ENCODE data around the gene ZNF606.
"Not testable (repeated sequence)": the region's sequence is repeated elsewhere in the genome, so short reads cannot be mapped to it uniquely, and the experiment has no call there.

Gene ZNF606

DNA sequence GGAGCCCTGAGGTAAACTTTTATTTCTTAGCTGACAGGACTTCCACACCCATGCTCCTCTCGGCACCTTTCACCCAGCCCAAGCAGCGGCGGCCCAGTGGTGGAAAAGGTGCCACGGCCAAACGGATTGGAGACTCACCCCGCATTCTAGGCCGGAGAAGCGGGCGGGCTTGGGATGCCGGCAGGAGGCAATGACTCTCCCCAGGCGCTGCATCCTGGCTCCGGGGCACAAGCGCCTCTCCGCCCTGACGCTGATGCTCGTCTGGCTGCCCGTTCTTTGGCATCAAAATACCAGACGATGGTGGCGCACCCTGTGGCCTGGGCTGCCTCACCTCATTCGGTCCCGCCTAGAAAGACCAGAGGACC, 6.7 kb upstream of the ZNF606 start:
- no peaks in the 10 kb centered on the region for H3K27me3 ChIP-seq (ENCODE audit: low read depth, low read length)
- peaks cover 0 to 10% of the 10 kb centered on the region in 2 donors for H3K4me1 ChIP-seq (ENCODE audit: control insufficient read depth in 1 of 2, insufficient read depth in 2 of 2, low read length in 2 of 2)
- H3K4me3 ChIP-seq (ENCODE audit: low read depth in 1 of 2, low read length in 2 of 2), result peak overlapping the region; percentile 63 to 65
- peaks cover 13 to 76% of the 10 kb centered on the region in 2 donors for H3K9me3 ChIP-seq (ENCODE audit: control insufficient read depth in 1 of 2, low read length in 2 of 2)
- H3K27ac ChIP-seq (ENCODE audit: low read length), result no peak overlapping the region
- peaks cover 10 to 33% of the 10 kb centered on the region in 2 donors for H3K36me3 ChIP-seq (ENCODE audit: control insufficient read depth in 1 of 2, insufficient read depth in 2 of 2, low read length in 2 of 2)

DNA sequence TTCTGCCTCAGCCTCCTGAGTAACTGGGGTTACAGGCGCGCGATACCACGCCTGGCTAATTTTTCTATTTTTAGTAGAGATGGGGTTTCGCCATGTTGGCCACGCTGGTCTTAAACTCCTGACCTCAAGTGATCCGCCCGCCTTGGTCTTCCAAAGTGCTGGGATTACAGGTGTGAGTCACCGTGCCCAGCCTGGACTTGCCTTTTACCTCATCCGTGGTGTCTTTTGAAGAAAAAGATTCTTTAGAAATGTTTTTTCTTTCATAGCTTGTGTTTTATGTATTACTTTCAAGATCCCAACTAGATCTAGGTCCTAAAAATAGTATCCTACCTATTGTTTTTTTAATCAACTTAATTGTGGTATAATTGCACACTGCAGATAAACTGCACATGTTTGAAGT, 6.3 kb upstream of the ZNF606 start:
- Histone ChIP-seq H3K4me1 (ENCODE audit: control insufficient read depth in 1 of 2, insufficient read depth in 2 of 2, low read length in 2 of 2) (peaks cover 0 to 13% of the 10 kb centered on the region in 2 donors), H3K9me3 (ENCODE audit: control insufficient read depth in 1 of 2, low read length in 2 of 2) (peaks cover 16 to 80% of the 10 kb centered on the region in 2 donors), H3K36me3 (ENCODE audit: control insufficient read depth in 1 of 2, insufficient read depth in 2 of 2, low read length in 2 of 2) (peaks cover 10 to 37% of the 10 kb centered on the region in 2 donors), H3K4me3 (ENCODE audit: low read depth in 1 of 2, low read length in 2 of 2) (peak overlapping the region in 1 of 2 donors; percentile 63)
- not testable (repeated sequence) for H3K27me3 ChIP-seq (ENCODE audit: low read depth, low read length); H3K27ac ChIP-seq (ENCODE audit: low read length)

DNA sequence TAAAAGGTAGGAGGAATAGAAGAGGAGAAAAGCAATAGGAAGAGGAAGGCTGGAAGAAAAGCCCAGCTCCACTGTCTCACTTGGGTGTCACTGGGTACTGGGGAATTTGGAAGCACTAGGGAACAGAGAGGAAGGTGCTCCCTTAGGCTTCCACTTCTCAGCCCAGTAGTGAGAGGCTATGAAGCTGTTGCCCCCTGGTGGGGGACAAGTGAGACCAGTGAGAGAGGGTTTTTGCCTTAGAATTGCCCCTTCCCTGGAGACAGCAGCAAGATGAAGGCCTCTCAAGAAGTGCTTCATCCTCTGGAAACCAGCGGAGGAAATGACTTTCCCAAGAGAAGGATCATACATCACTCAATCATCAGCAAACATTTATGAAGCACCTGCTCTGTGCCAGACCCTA, 4.7 kb upstream of the ZNF606 start:
- no peak overlapping the region for H3K27ac ChIP-seq (ENCODE audit: low read length)
- peaks cover 17 to 71% of the 10 kb centered on the region in 2 donors for H3K9me3 ChIP-seq (ENCODE audit: control insufficient read depth in 1 of 2, low read length in 2 of 2)
- peak overlapping the region in 1 of 2 donors; percentile 97 for H3K4me3 ChIP-seq (ENCODE audit: low read depth in 1 of 2, low read length in 2 of 2)
- H3K36me3 ChIP-seq (ENCODE audit: control insufficient read depth in 1 of 2, insufficient read depth in 2 of 2, low read length in 2 of 2), result peaks cover 10 to 41% of the 10 kb centered on the region in 2 donors
- H3K27me3 ChIP-seq (ENCODE audit: low read depth, low read length), result no peaks in the 10 kb centered on the region
- H3K4me1 ChIP-seq (ENCODE audit: control insufficient read depth in 1 of 2, insufficient read depth in 2 of 2, low read length in 2 of 2), result peaks cover 0 to 18% of the 10 kb centered on the region in 2 donors

DNA sequence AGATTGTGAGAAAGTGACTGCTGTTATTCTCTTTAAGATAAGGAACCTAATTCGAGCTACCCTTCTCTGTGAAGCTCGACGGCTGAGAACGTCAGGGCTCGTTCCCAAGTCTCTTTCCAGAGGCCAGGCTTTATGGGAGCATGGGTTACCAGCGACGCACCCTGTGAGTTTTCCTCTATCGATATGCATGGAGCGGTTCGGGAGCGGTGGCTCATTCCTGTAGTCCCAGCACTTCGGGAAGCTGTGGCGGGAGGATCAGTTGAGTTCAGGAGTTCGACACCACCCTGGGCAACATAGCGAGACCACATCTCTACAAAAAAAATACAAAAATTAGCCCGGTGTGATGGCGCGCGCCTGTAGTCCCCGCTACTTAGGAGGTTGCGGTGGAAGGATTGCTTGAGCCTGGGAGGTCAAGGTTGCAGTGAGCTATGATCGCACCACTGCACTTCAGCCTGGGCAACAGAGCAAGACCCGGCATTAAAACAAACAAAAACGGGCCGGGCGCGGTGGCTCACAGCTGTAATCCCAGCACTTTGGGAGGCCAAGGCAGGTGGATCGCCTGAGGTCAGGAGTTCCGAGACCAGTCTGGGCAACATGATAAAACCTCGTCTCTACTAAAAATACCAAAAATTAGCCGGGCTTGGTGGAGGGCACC, 681 bp upstream of the ZNF606 start:
- Histone ChIP-seq H3K27me3 (ENCODE audit: low read depth, low read length) (no peaks in the 10 kb centered on the region), H3K27ac (ENCODE audit: low read length) (peak overlapping the region; percentile 27), H3K4me3 (ENCODE audit: low read depth in 1 of 2, low read length in 2 of 2) (peak overlapping the region; percentile 94 to 97), H3K4me1 (ENCODE audit: control insufficient read depth in 1 of 2, insufficient read depth in 2 of 2, low read length in 2 of 2) (peaks cover 6 to 19% of the 10 kb centered on the region in 2 donors), H3K36me3 (ENCODE audit: control insufficient read depth in 1 of 2, insufficient read depth in 2 of 2, low read length in 2 of 2) (peaks cover 30 to 71% of the 10 kb centered on the region in 2 donors), H3K9me3 (ENCODE audit: control insufficient read depth in 1 of 2, low read length in 2 of 2) (peaks cover 24 to 56% of the 10 kb centered on the region in 2 donors)

DNA sequence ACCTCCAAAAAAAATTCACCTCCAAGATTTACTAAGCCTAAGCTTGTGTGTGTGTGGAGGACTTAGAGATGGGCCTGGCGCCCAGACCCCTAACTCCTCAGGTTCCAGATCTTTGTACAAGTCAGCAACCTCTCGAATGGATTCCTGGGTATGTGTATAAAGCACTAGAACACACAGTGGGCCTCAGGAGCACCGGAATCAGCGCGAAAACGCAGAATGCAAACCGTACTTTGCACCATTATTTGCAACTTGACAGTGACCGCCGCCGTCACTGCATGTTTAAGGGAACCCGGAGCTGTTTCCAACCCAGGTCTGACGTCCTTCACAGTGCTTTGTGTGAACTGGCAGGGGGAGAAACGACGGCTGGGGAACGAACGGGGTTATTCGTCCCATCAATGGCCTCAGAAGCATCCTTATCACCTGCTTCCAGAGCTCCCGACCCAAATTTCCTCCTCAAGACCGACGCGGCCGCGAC, 688 bp downstream of the ZNF606 start:
- Histone ChIP-seq H3K4me3 (ENCODE audit: low read depth in 1 of 2, low read length in 2 of 2) (peak overlapping the region; percentile 94 to 97), H3K27me3 (ENCODE audit: low read depth, low read length) (no peaks in the 10 kb centered on the region), H3K9me3 (ENCODE audit: control insufficient read depth in 1 of 2, low read length in 2 of 2) (peaks cover 24 to 54% of the 10 kb centered on the region in 2 donors), H3K27ac (ENCODE audit: low read length) (peak overlapping the region; percentile 27), H3K4me1 (ENCODE audit: control insufficient read depth in 1 of 2, insufficient read depth in 2 of 2, low read length in 2 of 2) (peaks cover 6 to 19% of the 10 kb centered on the region in 2 donors), H3K36me3 (ENCODE audit: control insufficient read depth in 1 of 2, insufficient read depth in 2 of 2, low read length in 2 of 2) (peaks cover 36 to 79% of the 10 kb centered on the region in 2 donors)

GRCh38 chr19:58000677-58001076, 1.9 kb downstream of the ZNF606 start:
- Histone ChIP-seq H3K9me3 (ENCODE audit: control insufficient read depth in 1 of 2, low read length in 2 of 2) (peaks cover 25 to 53% of the 10 kb centered on the region in 2 donors), H3K4me3 (ENCODE audit: low read depth in 1 of 2, low read length in 2 of 2) (peak overlapping the region in 1 of 2 donors; percentile 57), H3K36me3 (ENCODE audit: control insufficient read depth in 1 of 2, insufficient read depth in 2 of 2, low read length in 2 of 2) (peaks cover 29 to 78% of the 10 kb centered on the region in 2 donors), H3K4me1 (ENCODE audit: control insufficient read depth in 1 of 2, insufficient read depth in 2 of 2, low read length in 2 of 2) (peaks cover 6 to 19% of the 10 kb centered on the region in 2 donors), H3K27ac (ENCODE audit: low read length) (no peak overlapping the region), H3K27me3 (ENCODE audit: low read depth, low read length) (no peaks in the 10 kb centered on the region)

GRCh38 chr19:57992841-57993240, 9.8 kb downstream of the ZNF606 start:
- peak overlapping the region in 1 of 2 donors; percentile 59 for H3K4me3 ChIP-seq (ENCODE audit: low read depth in 1 of 2, low read length in 2 of 2)

GRCh38 chr19:57978586-57979289, 23.9 kb downstream of the ZNF606 start:
- H3K4me3 ChIP-seq (ENCODE audit: low read depth in 1 of 2, low read length in 2 of 2), result peak overlapping the region; percentile 21 to 66
- no peak overlapping the region for H3K27ac ChIP-seq (ENCODE audit: low read length)
- no peaks in the 10 kb centered on the region for H3K27me3 ChIP-seq (ENCODE audit: low read depth, low read length)
- peaks cover 40 to 99% of the 10 kb centered on the region in 2 donors for H3K36me3 ChIP-seq (ENCODE audit: control insufficient read depth in 1 of 2, insufficient read depth in 2 of 2, low read length in 2 of 2)
- no peaks in the 10 kb centered on the region for H3K4me1 ChIP-seq (ENCODE audit: control insufficient read depth in 1 of 2, insufficient read depth in 2 of 2, low read length in 2 of 2)
- peaks cover 86 to 99% of the 10 kb centered on the region in 2 donors for H3K9me3 ChIP-seq (ENCODE audit: control insufficient read depth in 1 of 2, low read length in 2 of 2)

More at GRCh38 chr19:57992841-57993240, 9.8 kb downstream of the ZNF606 start:
- Histone ChIP-seq H3K36me3 (ENCODE audit: control insufficient read depth in 1 of 2, insufficient read depth in 2 of 2, low read length in 2 of 2) (peaks cover 42 to 86% of the 10 kb centered on the region in 2 donors), H3K27me3 (ENCODE audit: low read depth, low read length) (no peaks in the 10 kb centered on the region), H3K9me3 (ENCODE audit: control insufficient read depth in 1 of 2, low read length in 2 of 2) (peaks cover 52 to 85% of the 10 kb centered on the region in 2 donors), H3K27ac (ENCODE audit: low read length) (no peak overlapping the region), H3K4me1 (ENCODE audit: control insufficient read depth in 1 of 2, insufficient read depth in 2 of 2, low read length in 2 of 2) (no peaks in the 10 kb centered on the region)

DNA sequence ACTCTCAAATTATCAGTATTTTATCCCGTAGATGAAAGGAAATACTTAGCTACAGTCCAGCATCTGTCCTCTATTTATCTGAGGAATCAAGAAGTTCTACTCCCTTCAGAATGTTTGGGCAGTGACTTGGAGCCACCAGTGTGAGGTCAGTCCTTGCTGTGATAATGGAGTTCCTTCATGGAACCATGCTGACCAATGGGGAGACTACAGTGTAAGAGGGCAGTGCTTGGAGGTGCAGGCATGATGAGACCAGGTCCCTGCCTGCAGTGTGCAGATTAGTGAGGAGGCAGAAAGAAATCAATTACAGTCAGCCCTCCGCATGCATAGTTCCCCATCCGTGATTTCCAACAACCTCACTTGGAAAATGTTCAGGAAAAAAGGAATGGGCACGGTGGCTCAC, 28.2 kb downstream of the ZNF606 start, which contains the start of gene C19orf18:
TSS of gene C19orf18 (minus strand) at position 101 of the 400 bp plus-strand sequence. CDS start 102 bp downstream, outside the sequence.
- Histone ChIP-seq H3K36me3 (ENCODE audit: control insufficient read depth in 1 of 2, insufficient read depth in 2 of 2, low read length in 2 of 2) (peaks cover 5 to 86% of the 10 kb centered on the region in 2 donors), H3K27ac (ENCODE audit: low read length) (no peak within 1 kb of the TSS), H3K4me3 (ENCODE audit: low read depth in 1 of 2, low read length in 2 of 2) (peak within 1 kb of the TSS in 1 of 2 donors; percentile 66), H3K9me3 (ENCODE audit: control insufficient read depth in 1 of 2, low read length in 2 of 2) (peaks cover 56 to 92% of the 10 kb centered on the region in 2 donors), H3K27me3 (ENCODE audit: low read depth, low read length) (no peaks in the 10 kb centered on the region), H3K4me1 (ENCODE audit: control insufficient read depth in 1 of 2, insufficient read depth in 2 of 2, low read length in 2 of 2) (no peaks in the 10 kb centered on the region)

- peaks cover 20 to 70% of the 10 kb centered on the region in 2 donors for H3K9me3 ChIP-seq (ENCODE audit: control insufficient read depth in 1 of 2, low read length in 2 of 2)
- H3K4me3 ChIP-seq (ENCODE audit: low read depth in 1 of 2, low read length in 2 of 2), result peak overlapping the region in 1 of 2 donors; percentile 34
Observed at GRCh38 chr19:57964761-57965160, 37.9 kb downstream of the ZNF606 start.

DNA sequence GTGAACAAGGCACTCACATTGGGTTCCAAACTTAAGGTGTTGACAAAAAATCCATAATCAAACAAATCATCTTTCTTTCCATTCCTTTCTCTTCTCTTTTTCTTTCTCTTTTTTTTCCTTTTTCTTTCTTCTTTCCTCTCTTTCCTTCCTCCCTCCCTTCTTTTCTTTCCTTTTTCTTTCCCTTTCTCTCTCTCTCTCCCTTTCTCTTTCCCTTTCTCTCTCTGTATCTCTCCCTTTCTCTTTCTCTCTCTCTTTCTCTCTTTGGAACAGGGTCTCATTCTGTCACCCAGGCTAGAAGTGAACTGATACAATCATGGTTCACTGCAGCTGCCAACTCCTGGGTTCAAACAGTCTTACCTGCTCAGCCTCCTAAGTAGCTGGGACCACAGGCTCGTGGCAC, 40.8 kb downstream of the ZNF606 start:
- Histone ChIP-seq H3K27ac (ENCODE audit: low read length) (no peak overlapping the region), H3K4me3 (ENCODE audit: low read depth in 1 of 2, low read length in 2 of 2) (no peak overlapping the region), H3K36me3 (ENCODE audit: control insufficient read depth in 1 of 2, insufficient read depth in 2 of 2, low read length in 2 of 2) (peaks cover 0 to 41% of the 10 kb centered on the region in 2 donors), H3K9me3 (ENCODE audit: control insufficient read depth in 1 of 2, low read length in 2 of 2) (peaks cover 11 to 60% of the 10 kb centered on the region in 2 donors), H3K27me3 (ENCODE audit: low read depth, low read length) (no peaks in the 10 kb centered on the region), H3K4me1 (ENCODE audit: control insufficient read depth in 1 of 2, insufficient read depth in 2 of 2, low read length in 2 of 2) (no peaks in the 10 kb centered on the region)

More at GRCh38 chr19:57964761-57965160, 37.9 kb downstream of the ZNF606 start:
- Histone ChIP-seq H3K4me1 (ENCODE audit: control insufficient read depth in 1 of 2, insufficient read depth in 2 of 2, low read length in 2 of 2) (no peaks in the 10 kb centered on the region), H3K36me3 (ENCODE audit: control insufficient read depth in 1 of 2, insufficient read depth in 2 of 2, low read length in 2 of 2) (peaks cover 0 to 52% of the 10 kb centered on the region in 2 donors), H3K27me3 (ENCODE audit: low read depth, low read length) (no peaks in the 10 kb centered on the region), H3K27ac (ENCODE audit: low read length) (no peak overlapping the region)

All from muscle layer of duodenum (tissue), 2 donors.